SH-SY5Y (cell line): Measurements from ENCODE around the gene DENND4C.

Experiments
- GATA2 ChIP-seq: IDR thresholded peaks from 2 replicates; pipeline ENCODE4 v1.6.1; 2011; ENCODE audit warnings: mild to moderate bottlenecking, low read depth, low read length
- GATA3 ChIP-seq: IDR thresholded peaks from 2 replicates; pipeline ENCODE4 v1.6.1; 2011; ENCODE audit warnings: low read depth, mild to moderate bottlenecking, low read length, moderate library complexity

DENND4C gene

DNA sequence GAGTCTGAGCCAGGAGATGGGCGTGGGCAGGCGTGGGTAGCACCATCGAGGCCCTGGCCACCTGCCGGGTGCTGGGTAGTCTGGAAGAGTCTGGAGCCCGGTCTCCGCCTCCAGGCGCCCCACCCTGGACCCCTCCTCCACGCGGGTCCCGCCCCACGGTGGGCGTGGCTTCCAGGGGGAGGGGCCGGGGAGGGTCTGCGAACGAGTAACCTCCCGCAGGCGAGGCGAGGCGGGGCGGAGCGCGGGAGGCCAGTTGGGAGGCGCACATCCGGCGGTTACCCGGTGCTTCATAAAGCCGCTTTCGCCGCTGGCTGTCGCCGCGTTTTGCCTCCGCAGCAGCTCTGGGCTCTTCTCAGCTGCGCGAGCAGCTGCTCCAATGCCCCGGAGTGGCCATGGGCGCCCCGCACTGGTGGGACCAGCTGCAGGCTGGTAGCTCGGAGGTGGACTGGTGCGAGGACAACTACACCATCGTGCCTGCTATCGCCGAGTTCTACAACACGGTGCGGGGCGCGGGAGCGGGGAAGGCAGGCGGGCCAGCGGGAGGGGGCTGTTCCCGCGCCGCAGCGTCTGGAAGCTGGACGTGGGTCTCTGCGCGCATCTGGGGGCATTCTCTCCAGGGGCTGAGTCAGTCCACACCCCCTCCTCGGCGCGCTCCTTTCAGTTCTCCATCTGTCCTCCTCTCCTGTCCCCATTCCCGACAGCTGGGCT is 178.4 kb downstream of the DENND4C start, which contains the start of gene ACER2:
TSS of gene ACER2 (plus strand) at position 317 of the 708 bp plus-strand sequence. CDS start at position 393, 76 bp downstream.
- TF ChIP-seq GATA3 (no peak), GATA2 (no peak)

DNA sequence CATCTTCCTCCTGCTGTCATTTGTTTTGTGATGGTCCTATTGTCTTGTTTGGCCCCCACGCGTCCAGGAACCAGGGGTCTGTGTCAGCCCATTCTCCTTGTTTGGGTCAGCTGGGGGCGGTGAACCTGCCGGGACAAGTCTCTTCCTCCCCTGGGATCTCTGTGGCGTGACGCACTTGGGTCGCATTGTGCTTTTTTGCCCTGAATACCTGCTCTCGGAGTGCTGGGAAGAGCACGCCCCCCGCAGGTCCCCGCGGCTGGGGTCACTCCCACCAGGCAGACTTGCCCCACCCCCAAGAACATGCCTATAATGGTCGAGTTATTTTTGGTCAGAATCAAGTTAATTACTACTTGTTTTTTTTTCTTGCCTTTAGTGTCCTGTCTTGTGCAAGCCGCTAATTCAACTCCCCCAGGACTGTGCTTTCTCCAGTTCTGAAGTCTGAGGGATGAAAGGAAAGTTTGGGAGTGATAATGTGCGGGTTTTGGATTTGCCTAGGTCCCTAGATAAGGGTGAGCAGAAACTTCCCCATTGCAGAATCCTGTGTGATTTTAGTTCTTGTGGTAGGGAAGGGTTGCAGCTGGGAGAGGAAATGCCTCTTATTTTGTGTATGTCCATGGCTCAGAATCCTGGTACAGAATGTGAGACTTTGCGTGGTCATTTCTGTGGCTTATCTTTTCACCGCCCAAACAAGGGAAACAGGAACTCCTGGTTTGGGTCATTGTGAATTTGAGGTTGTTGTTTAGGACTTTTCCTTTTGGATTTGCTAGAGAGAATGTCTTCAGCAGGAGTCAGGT is 179.1 kb downstream of the DENND4C start:
- TF ChIP-seq GATA3 (no peak), GATA2 (no peak)

DNA sequence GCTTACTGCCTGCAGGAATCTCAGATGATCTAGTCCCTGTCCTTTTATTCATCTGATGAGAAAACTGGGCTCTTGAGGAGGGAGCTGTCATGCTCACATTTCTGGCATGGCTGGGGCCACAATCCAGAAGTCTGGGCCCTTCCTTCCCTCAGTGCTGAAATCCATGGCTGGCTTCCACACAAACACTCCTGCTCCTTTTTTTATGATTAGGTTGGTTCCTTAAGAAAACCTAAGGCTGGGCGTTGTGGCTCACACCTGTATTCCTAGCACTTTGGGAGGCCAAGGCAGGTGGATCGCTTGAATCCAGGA is 179.7 kb downstream of the DENND4C start:
- TF ChIP-seq GATA3 (no peak), GATA2 (no peak)

DNA sequence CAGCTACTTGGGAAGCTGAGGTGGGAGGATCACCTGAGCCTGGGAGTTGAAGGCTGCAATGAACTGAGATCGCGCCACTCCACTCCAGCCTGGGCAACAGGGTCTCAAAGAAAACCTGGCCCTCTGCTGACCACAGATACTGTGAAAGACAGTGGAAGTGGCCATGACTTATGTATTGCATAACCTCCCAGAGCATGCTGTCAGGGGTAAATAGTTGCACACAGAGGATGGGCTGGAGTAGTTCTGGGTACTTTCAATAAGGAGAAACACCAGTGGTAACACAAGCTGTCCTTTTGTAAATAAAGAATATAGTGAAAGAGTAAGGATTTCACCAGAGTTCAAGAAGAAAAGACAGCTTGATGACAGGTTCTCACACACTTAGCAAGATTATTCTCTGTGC is 180.1 kb downstream of the DENND4C start:
- TF ChIP-seq GATA3 (no peak), GATA2 (no peak)

DNA sequence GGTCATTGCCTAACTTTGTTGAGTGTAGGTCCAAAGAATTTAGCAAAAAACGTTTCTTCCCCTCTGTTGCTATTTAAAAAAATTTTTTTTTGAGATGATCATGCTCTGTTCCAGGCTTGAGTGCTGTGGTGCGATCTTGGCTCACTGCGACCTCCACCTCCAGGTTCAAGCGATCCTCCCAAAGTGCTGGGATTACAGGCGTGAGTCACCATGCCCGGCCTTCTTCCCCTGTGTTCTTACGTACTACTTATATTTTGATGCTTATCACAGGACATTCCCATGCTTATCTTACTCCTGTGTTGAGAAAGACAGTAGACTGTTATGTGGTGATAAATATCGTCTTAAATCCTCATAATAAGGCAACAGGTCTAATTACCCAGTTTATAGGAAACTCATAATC is 180.8 kb downstream of the DENND4C start:
- TF ChIP-seq GATA2 (no peak), GATA3 (no peak)

DNA sequence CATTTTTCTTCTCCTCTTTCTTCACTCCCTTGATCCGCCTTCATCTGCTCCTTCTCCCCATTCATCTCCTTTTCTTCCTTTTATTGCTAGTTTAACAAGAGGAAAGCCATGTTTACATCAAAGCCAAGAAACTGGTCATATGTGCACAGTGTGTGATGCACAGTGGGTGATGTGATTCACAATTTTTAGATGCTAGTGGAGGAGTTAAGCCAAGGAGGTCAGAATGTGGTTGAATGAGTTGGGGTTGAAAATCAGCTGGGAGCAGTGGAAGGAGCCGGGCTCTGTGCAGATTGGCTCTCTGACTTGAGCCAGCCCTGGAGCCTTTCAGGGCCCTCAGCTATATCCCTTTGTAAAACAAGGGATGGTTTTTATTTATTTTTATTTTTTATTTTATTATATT is 185.7 kb downstream of the DENND4C start:
- TF ChIP-seq GATA3 (no peak), GATA2 (no peak)

DNA sequence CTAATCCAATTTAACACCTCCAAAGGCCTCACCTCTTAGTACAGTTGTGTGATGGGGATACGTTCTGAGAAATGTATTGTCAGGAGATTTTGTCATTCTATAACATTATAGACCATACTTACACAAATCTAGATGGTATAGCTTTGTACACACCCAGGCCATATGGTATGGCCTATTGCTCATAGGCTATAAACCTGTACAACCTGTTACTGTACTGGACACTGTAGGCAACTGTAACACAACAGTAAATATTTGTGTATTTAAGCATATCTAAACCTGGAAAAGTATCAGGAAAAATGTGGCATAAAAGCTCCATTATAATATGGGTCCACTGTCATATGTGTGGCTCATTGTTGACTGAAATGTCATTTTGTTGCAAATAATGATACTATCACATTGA is 190.4 kb downstream of the DENND4C start:
- TF ChIP-seq GATA3 (no peak), GATA2 (no peak)
